Epithelial cell of esophagus (primary cell): ENCODE results near the gene SPATA31C1.

Source experiments
- DNase-seq: peaks from one replicate; pipeline ENCODE4 v3.0.0; 2010; ENCODE audit warnings: low read depth
- H3K4me3 ChIP-seq: 2 replicates; pipeline ENCODE4 v1.5.1; 2011; ENCODE audit warnings: mild to moderate bottlenecking, low read length, control low read depth
- CTCF ChIP-seq: IDR thresholded peaks from 2 replicates; pipeline ENCODE4 v1.5.1; 2011; ENCODE audit warnings: low read depth, mild to moderate bottlenecking, low read length, control low read depth, inconsistent platforms; ENCODE audit not compliant: insufficient read depth; ENCODE audit errors: missing control alignments

The SPATA31C1 gene

GRCh38 chr9:87950296-87950695 is 32.5 kb downstream of the SPATA31C1 start:
- H3K4me3 ChIP-seq: no peak overlapping the region
- TF ChIP-seq CTCF: no peak
- no peak for DNase-seq

DNA sequence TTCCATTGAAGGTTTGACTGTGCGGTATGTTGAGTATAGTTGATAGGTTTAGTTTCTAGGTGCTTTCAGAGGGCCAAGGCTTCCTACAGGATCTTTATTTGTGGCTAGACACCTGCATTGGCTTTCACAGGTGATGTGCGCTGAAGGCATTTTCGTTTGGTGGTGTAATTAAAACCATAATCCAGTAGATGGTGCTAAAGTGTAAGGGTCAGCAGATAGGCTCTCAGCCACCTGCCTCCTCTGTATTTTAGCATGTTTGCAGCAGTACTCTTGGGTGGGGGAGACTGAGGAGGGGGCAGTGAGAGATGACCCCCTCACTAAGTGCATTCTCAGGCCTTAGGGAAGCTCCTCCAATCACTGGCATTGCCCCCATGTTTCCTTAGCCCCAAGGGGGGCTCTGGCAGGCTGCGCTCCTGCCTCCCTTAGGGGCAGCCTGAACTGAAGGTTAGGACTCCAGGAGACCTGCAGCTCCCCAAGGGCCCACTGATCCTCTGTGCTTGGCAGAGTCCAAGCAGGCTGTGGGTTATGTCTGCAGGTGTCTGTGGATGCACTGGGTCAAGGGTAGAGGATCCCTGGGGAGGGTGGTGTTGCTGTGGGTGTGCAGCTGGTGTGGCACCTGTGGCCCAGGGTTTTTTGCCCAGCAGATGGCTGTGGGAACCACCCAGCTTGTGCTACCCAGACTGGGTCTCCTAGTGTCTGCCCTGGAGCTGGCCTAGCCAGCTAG is 33.2 kb downstream of the SPATA31C1 start:
- peak; percentile 50 for DNase-seq
- no peak overlapping the region for H3K4me3 ChIP-seq
- peak; percentile 55 for TF ChIP-seq CTCF

DNA sequence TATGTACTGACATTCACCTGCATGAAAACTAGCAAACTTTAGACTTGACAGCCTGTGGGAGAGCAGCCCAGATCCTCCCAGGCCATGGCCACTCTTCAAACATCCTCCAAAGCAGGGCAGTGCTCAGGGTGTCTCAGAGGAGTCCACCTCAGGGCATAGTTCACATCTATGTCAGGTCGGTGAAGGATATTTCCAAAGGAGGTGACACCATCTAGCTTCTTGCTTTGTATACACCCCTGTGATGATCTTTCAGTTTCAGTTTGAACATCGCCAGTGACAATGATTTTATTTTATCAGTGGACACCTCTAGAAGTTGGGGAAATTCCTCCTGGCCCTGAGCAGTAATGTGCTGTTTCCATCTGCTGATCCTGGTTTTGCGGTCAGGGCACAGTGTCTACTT is 36.5 kb downstream of the SPATA31C1 start:
- DNase-seq: no peak
- H3K4me3 ChIP-seq: no peak overlapping the region
- TF ChIP-seq CTCF: no peak

- no peak for DNase-seq
- no peak overlapping the region for H3K4me3 ChIP-seq
- no peak for TF ChIP-seq CTCF
Measured at GRCh38 chr9:87957839-87958238, 40.1 kb downstream of the SPATA31C1 start.

DNA sequence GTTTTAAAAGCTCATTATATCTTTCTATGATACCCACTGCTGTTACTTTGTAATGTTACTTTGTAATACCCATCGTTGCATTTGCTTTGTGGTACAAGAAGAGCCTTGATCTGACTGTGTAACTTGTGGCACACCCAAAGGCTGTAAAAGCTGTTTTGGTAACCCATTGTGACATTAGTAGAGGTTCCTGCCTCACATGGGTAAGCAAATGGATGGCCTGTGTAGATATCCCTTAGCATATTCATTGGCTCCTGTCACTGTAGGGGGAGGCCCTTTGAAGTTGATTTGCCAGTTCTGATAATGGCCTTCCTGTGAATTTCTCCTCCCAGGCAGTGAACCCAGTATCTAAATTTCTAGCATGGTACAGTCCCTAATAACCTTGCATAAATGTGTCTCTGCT is 40.8 kb downstream of the SPATA31C1 start:
- DNase-seq: no peak
- no peak overlapping the region for H3K4me3 ChIP-seq
- TF ChIP-seq CTCF: no peak

DNA sequence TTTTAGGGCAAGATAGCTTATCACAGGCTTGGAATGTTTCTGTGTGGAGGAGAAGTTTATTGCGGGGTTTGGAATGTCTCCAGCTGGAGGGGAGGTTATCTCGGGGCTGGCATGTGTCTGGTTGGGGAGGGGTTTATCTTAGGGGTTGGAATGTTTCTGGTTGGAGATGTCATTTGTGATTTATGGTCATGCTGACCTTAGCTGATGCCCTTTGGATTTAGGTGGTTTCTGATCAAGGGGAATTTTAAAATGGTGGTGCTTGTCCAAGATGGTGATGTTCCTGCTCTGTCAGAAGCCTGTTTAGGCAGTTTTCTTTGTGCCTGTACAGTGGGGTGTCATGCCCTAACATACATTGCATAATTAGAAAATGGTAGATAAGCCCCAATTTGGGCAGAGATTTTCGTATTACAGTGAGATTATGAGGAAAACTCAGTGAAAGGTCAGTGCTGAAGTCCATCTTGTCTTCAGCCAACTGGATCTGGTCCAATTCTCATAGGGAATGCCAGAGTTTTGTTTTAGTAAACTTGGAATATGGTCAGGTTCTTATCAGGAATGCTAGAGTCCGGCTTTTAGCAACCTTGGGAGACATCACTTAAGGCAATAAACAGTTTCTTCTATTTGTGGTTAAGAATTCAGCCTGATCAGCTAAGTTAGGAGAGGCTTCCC is 42.3 kb downstream of the SPATA31C1 start:
- no peak overlapping the region for H3K4me3 ChIP-seq
- no peak for TF ChIP-seq CTCF
- no peak for DNase-seq

DNA sequence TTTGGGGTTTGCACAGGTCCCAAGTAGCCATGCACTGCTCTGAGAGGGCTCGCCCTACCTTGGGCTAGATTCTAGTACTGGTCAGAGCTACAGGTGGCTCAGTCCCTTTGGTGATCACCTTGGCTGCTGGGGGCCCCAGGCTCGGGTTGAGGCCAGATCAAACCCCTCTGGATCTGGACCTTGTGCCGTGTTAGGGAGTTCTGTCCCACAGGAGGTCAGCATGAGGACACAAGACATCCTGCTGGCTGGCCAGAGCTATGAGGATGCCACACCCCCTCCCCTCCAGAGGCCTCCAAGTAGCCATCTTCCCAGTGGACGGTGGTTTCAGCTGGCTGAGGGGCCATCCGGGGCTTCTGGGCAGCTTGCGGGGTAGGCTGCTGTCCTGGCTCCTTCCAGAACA is 46.0 kb downstream of the SPATA31C1 start:
- no peak for DNase-seq
- H3K4me3 ChIP-seq: no peak overlapping the region
- no peak for TF ChIP-seq CTCF
